ENCODE data around the gene OFD1.

Gene OFD1

GRCh38 chrX:13775837-13776236, 41.3 kb downstream of the OFD1 start:
- Histone ChIP-seq H3K27me3 (no peaks in the 10 kb centered on the region), H3K4me3 (no peak overlapping the region), H3K9me3 (no peaks in the 10 kb centered on the region), H3K4me1 (no peaks in the 10 kb centered on the region), H3K36me3 (peaks cover 0 to 39% (median 13%) of the 10 kb centered on the region in 3 donors), H3K27ac (no peak overlapping the region)
- no peak for DNase-seq
- intact Hi-C loops (cut with DNase I; ENCODE audit: low total_unique reads), result no loop called here
- no peak for TF ChIP-seq CTCF (IDR thresholded peaks at IDR 0.05)

- no peak overlapping the region for H3K27ac ChIP-seq
- TF ChIP-seq CTCF (IDR thresholded peaks at IDR 0.05), result no peak
- H3K36me3 ChIP-seq, result peaks cover 0 to 34% (median 9%) of the 10 kb centered on the region in 3 donors
- H3K27me3 ChIP-seq, result no peaks in the 10 kb centered on the region
- no peak for DNase-seq
- no peaks in the 10 kb centered on the region for H3K9me3 ChIP-seq
- intact Hi-C loops (cut with DNase I; ENCODE audit: low total_unique reads), result no loop called here
- H3K4me1 ChIP-seq, result no peaks in the 10 kb centered on the region
- no peak overlapping the region for H3K4me3 ChIP-seq
Measured at GRCh38 chrX:13776387-13776786, 41.8 kb downstream of the OFD1 start.

GRCh38 chrX:13778916-13779315, 44.4 kb downstream of the OFD1 start:
- H3K4me1 ChIP-seq, result no peaks in the 10 kb centered on the region
- no peak for DNase-seq
- no peaks in the 10 kb centered on the region for H3K9me3 ChIP-seq
- intact Hi-C loops (cut with DNase I; ENCODE audit: low total_unique reads), result no loop called here
- no peak overlapping the region for H3K4me3 ChIP-seq
- TF ChIP-seq CTCF (IDR thresholded peaks at IDR 0.05), result no peak
- no peak overlapping the region for H3K27ac ChIP-seq
- H3K27me3 ChIP-seq, result no peaks in the 10 kb centered on the region
- peaks cover 0 to 28% (median 9%) of the 10 kb centered on the region in 3 donors for H3K36me3 ChIP-seq

GRCh38 chrX:13780868-13781427, 46.4 kb downstream of the OFD1 start:
- intact Hi-C loops (cut with DNase I; ENCODE audit: low total_unique reads), result no loop called here
- no peak overlapping the region for H3K4me3 ChIP-seq
- DNase-seq, result no peak
- H3K4me1 ChIP-seq, result no peaks in the 10 kb centered on the region
- no peaks in the 10 kb centered on the region for H3K9me3 ChIP-seq
- H3K27ac ChIP-seq, result no peak overlapping the region
- TF ChIP-seq CTCF (IDR thresholded peaks at IDR 0.05), result no peak
- H3K27me3 ChIP-seq, result no peaks in the 10 kb centered on the region
- H3K36me3 ChIP-seq, result peaks cover 0 to 9% (median 0%) of the 10 kb centered on the region in 3 donors

GRCh38 chrX:13786048-13786447, 51.5 kb downstream of the OFD1 start:
- intact Hi-C loops (cut with DNase I; ENCODE audit: low total_unique reads), result no loop called here
- no peak overlapping the region for H3K27ac ChIP-seq
- H3K4me3 ChIP-seq, result no peak overlapping the region
- DNase-seq, result no peak
- H3K4me1 ChIP-seq, result peaks cover 0 to 8% (median 2%) of the 10 kb centered on the region in 4 donors
- no peaks in the 10 kb centered on the region for H3K27me3 ChIP-seq
- H3K9me3 ChIP-seq, result no peaks in the 10 kb centered on the region
- no peak for TF ChIP-seq CTCF (IDR thresholded peaks at IDR 0.05)
- no peaks in the 10 kb centered on the region for H3K36me3 ChIP-seq

All from tibial artery (tissue), 4 donors.